SK-N-SH (cell line): ENCODE data around the gene MAD1L1. TPM values are rescaled to one million over a fixed set of nuclear protein-coding genes. Genes with fewer than 3 reads are reported as not detected.

Experiments used
- CTCF ChIA-PET: fragments of 300-600, 350-600 bp; formaldehyde crosslinking; extraction: SDS; loops from one replicate; lab custom pipeline; 2021; lab: Yijun Ruan, JAX
- POLR2A ChIA-PET: fragments of 350-600 bp; sonication (Branson Sonifier 250); formaldehyde crosslinking; extraction: SDS; loops from one replicate; lab custom pipeline; 2020; ENCODE audit warnings: antibody characterized with exemption, inconsistent platforms; lab: Yijun Ruan, JAX
- DNase-seq: peaks from one replicate; pipeline ENCODE4 v3.0.0; 2012
- H2AFZ ChIP-seq: fragments of 200-600 bp; sonication (generic); 2 replicates; pipeline ENCODE4 v1.8.1; 2016; ENCODE audit warnings: antibody characterized with exemption, mild to moderate bottlenecking, low read depth
- H3F3A ChIP-seq: fragments of 200-600 bp; sonication (generic); replicated peaks from 2 replicates; pipeline ENCODE3; 2016; ENCODE audit warnings: antibody characterized with exemption, mild to moderate bottlenecking; ENCODE audit not compliant: insufficient read depth
- H3K27ac ChIP-seq, 2 experiments: fragments of 200-500 bp in 1 of 2; fragments of 200-600 bp in 1 of 2; sonication (Bioruptor generic) in 1 of 2; sonication (generic), shearing (Covaris generic) in 1 of 2; 2 replicates each; pipeline versions ENCODE4 v1.5.1 to v1.6.1; 2014 to 2016; ENCODE audit warnings: low read depth in 2 of 2, inconsistent platforms in 1 of 2, low read length in 1 of 2, mild to moderate bottlenecking in 1 of 2, mixed read lengths in 1 of 2
- H3K27me3 ChIP-seq: fragments of 200-600 bp; sonication (generic), shearing (Covaris generic); 2 replicates; pipeline ENCODE4 v1.6.1; 2016; ENCODE audit warnings: mixed run types; ENCODE audit not compliant: insufficient read depth
- H3K36me3 ChIP-seq, 2 experiments: fragments of 200-500 bp in 1 of 2; fragments of 200-600 bp in 1 of 2; sonication (Bioruptor generic) in 1 of 2; sonication (generic) in 1 of 2; replicated peaks in 1 of 2; 2 replicates each; pipeline versions ENCODE3 to v1.5.1; 2014 to 2016; ENCODE audit warnings: low read length in 1 of 2, mild to moderate bottlenecking in 1 of 2; ENCODE audit not compliant: insufficient read depth in 2 of 2, control insufficient read depth in 1 of 2
- H3K4me1 ChIP-seq, 2 experiments: fragments of 200-500 bp in 1 of 2; fragments of 200-600 bp in 1 of 2; sonication (Bioruptor generic) in 1 of 2; sonication (generic), shearing (Covaris generic) in 1 of 2; 2 replicates each; pipeline versions ENCODE4 v1.5.1 to v1.6.1; 2014 to 2016; ENCODE audit warnings: low read depth in 1 of 2, low read length in 1 of 2, mixed run types in 1 of 2; ENCODE audit not compliant: insufficient read depth in 2 of 2, control insufficient read depth in 1 of 2
- H3K4me2 ChIP-seq: fragments of 200-600 bp; sonication (generic), shearing (Covaris generic); 2 replicates; pipeline ENCODE4 v1.6.1; 2017; ENCODE audit warnings: mixed run types
- H3K4me3 ChIP-seq, 2 experiments: fragments of 200-500 bp in 1 of 2; fragments of 200-600 bp in 1 of 2; sonication (Bioruptor generic) in 1 of 2; sonication (generic), shearing (Covaris generic) in 1 of 2; 2 replicates each; pipeline versions ENCODE4 v1.5.1 to v1.8.1; 2014 to 2016; ENCODE audit warnings: low read depth in 2 of 2, inconsistent platforms in 1 of 2, low read length in 1 of 2, mild to moderate bottlenecking in 1 of 2, mixed read lengths in 1 of 2, moderate library complexity in 1 of 2
- H3K79me2 ChIP-seq: fragments of 200-600 bp; sonication (generic); 2 replicates; pipeline ENCODE4 v1.8.1; 2017; ENCODE audit warnings: mild to moderate bottlenecking; ENCODE audit not compliant: insufficient read depth
- H3K9ac ChIP-seq: fragments of 200-600 bp; sonication (generic); 2 replicates; pipeline ENCODE4 v1.6.1; 2017; ENCODE audit warnings: mixed run types
- H3K9me2 ChIP-seq: fragments of 200-600 bp; sonication (generic); 2 replicates; pipeline ENCODE4 v1.6.1; 2017; ENCODE audit warnings: mixed run types
- H3K9me3 ChIP-seq: fragments of 200-600 bp; sonication (generic); 2 replicates; pipeline ENCODE4 v1.6.1; 2017; ENCODE audit warnings: mixed run types, mild to moderate bottlenecking, moderate library complexity
- H4K20me1 ChIP-seq: fragments of 200-600 bp; sonication (generic); 2 replicates; pipeline ENCODE4 v1.6.1; 2017; ENCODE audit warnings: mild to moderate bottlenecking, mixed run types; ENCODE audit not compliant: insufficient read depth
- JUND ChIP-seq: IDR thresholded peaks from 2 replicates; pipeline ENCODE4 v1.4.0; 2012
- NRF1 ChIP-seq: IDR thresholded peaks from 2 replicates; pipeline ENCODE4 v1.6.1; 2012; ENCODE audit warnings: low read depth, mild to moderate bottlenecking, low read length
- RCOR1 ChIP-seq: fragments of 150-350 bp; IDR thresholded peaks from 2 replicates; pipeline ENCODE4 v1.6.1; 2017; ENCODE audit warnings: antibody characterized with exemption, low read length
- RFX5 ChIP-seq: IDR thresholded peaks from 2 replicates; pipeline ENCODE4 v1.6.1; 2012; ENCODE audit warnings: mild to moderate bottlenecking, improper control_type of control experiment, low read length
- RXRA ChIP-seq: IDR thresholded peaks from 2 replicates; pipeline ENCODE4 v1.4.0; 2012; ENCODE audit warnings: low read depth, mild to moderate bottlenecking, borderline replicate concordance
- SMC3 ChIP-seq: IDR thresholded peaks from 2 replicates; pipeline ENCODE4 v1.6.1; 2012; ENCODE audit warnings: low read depth, low read length, improper control_type of control experiment
- TCF12 ChIP-seq: IDR thresholded peaks from 2 replicates; pipeline ENCODE4 v1.4.0; 2012
- WGBS: methylation state at CpG from one replicate; pipeline ENCODE4 v1.1.6; 2017; ENCODE audit warnings: low lambda C conversion rate; 5-methylcytosine and 5-hydroxymethylcytosine counted together
- polyA plus RNA-seq, 3 experiments: library from polyadenylated mRNA; depleted of rRNA; stranded (reverse); fragments of >200 nt; gene quantifications; 2 replicates each; pipeline ENCODE4 v1.2.3, GENCODE V29; 2012
- TF ChIP-seq, protein P1 (sequence below): fragments of 200-600 bp; sonication (generic); IDR thresholded peaks from 2 replicates; pipeline ENCODE4 v1.6.1; 2017; ENCODE audit warnings: antibody characterized with exemption, mild to moderate bottlenecking, moderate library complexity
- TF ChIP-seq, protein P2 (sequence below): IDR thresholded peaks from 2 replicates; pipeline ENCODE4 v1.4.0; 2012; ENCODE audit warnings: low read depth, borderline replicate concordance
- TF ChIP-seq, protein P3 (sequence below): IDR thresholded peaks from 2 replicates; pipeline ENCODE4 v1.6.1; 2012; ENCODE audit warnings: mild to moderate bottlenecking, low read depth, low read length, moderate library complexity

MAD1L1 gene
- polyA plus RNA-seq, 1 of the 3 experiments (the other 2 are of a cell fraction) = 46.2 TPM

GRCh38 chr7:2257046-2257551 is 24.4 kb upstream of the MAD1L1 start:
- no peak overlapping the region for H3K9ac ChIP-seq
- H3K4me1 ChIP-seq = peaks cover 0 to 8% of the 10 kb centered on the region in 2 experiments; a peak in 1 of 4 replicates
- no peak overlapping the region for H3K27ac ChIP-seq
- no peaks in the 10 kb centered on the region for H3K9me3 ChIP-seq
- H3K4me2 ChIP-seq = no peak overlapping the region
- WGBS = 96% methylated on average over 21 of the region's 38 CpGs
- no peaks in the 10 kb centered on the region for H3K27me3 ChIP-seq
- POLR2A ChIA-PET = interaction anchor here (1.6 kb wide), 1 partner anchor 97 kb away, joined by 5 read pairs; no protein-coding TSS in a partner anchor
- H3K4me3 ChIP-seq = no peak overlapping the region
- H2AFZ ChIP-seq = no peak overlapping the region
- no peaks in the 10 kb centered on the region for H3K79me2 ChIP-seq
- no peaks in the 10 kb centered on the region for H4K20me1 ChIP-seq
- no peaks in the 10 kb centered on the region for H3K9me2 ChIP-seq
- no peak for TF ChIP-seq SMC3
- TF ChIP-seq, protein P1, sequence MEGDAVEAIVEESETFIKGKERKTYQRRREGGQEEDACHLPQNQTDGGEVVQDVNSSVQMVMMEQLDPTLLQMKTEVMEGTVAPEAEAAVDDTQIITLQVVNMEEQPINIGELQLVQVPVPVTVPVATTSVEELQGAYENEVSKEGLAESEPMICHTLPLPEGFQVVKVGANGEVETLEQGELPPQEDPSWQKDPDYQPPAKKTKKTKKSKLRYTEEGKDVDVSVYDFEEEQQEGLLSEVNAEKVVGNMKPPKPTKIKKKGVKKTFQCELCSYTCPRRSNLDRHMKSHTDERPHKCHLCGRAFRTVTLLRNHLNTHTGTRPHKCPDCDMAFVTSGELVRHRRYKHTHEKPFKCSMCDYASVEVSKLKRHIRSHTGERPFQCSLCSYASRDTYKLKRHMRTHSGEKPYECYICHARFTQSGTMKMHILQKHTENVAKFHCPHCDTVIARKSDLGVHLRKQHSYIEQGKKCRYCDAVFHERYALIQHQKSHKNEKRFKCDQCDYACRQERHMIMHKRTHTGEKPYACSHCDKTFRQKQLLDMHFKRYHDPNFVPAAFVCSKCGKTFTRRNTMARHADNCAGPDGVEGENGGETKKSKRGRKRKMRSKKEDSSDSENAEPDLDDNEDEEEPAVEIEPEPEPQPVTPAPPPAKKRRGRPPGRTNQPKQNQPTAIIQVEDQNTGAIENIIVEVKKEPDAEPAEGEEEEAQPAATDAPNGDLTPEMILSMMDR = no peak
- TF ChIP-seq RFX5 = no peak
- no peak for TF ChIP-seq JUND
- no peak for TF ChIP-seq NRF1
- TF ChIP-seq, protein P2, sequence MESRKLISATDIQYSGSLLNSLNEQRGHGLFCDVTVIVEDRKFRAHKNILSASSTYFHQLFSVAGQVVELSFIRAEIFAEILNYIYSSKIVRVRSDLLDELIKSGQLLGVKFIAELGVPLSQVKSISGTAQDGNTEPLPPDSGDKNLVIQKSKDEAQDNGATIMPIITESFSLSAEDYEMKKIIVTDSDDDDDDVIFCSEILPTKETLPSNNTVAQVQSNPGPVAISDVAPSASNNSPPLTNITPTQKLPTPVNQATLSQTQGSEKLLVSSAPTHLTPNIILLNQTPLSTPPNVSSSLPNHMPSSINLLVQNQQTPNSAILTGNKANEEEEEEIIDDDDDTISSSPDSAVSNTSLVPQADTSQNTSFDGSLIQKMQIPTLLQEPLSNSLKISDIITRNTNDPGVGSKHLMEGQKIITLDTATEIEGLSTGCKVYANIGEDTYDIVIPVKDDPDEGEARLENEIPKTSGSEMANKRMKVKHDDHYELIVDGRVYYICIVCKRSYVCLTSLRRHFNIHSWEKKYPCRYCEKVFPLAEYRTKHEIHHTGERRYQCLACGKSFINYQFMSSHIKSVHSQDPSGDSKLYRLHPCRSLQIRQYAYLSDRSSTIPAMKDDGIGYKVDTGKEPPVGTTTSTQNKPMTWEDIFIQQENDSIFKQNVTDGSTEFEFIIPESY = no peak
- TF ChIP-seq RXRA = no peak
- TF ChIP-seq, protein P3, sequence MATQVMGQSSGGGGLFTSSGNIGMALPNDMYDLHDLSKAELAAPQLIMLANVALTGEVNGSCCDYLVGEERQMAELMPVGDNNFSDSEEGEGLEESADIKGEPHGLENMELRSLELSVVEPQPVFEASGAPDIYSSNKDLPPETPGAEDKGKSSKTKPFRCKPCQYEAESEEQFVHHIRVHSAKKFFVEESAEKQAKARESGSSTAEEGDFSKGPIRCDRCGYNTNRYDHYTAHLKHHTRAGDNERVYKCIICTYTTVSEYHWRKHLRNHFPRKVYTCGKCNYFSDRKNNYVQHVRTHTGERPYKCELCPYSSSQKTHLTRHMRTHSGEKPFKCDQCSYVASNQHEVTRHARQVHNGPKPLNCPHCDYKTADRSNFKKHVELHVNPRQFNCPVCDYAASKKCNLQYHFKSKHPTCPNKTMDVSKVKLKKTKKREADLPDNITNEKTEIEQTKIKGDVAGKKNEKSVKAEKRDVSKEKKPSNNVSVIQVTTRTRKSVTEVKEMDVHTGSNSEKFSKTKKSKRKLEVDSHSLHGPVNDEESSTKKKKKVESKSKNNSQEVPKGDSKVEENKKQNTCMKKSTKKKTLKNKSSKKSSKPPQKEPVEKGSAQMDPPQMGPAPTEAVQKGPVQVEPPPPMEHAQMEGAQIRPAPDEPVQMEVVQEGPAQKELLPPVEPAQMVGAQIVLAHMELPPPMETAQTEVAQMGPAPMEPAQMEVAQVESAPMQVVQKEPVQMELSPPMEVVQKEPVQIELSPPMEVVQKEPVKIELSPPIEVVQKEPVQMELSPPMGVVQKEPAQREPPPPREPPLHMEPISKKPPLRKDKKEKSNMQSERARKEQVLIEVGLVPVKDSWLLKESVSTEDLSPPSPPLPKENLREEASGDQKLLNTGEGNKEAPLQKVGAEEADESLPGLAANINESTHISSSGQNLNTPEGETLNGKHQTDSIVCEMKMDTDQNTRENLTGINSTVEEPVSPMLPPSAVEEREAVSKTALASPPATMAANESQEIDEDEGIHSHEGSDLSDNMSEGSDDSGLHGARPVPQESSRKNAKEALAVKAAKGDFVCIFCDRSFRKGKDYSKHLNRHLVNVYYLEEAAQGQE = no peak
- TF ChIP-seq TCF12 = no peak
- no peak for TF ChIP-seq RCOR1
- TF ChIP-seq, all 33 proteins: peak for 0
- CTCF ChIA-PET = interaction anchor here (1.3 to 1.7 kb wide), 2 partner anchors 9 to 10 kb away, joined by 3 to 7 read pairs; no protein-coding TSS in a partner anchor
- Histone ChIP-seq H3F3A (no peaks in the 10 kb centered on the region), H3K36me3 (peaks cover 0 to 20% of the 10 kb centered on the region in 2 experiments)
- DNase-seq = peak; percentile 33
